HG02623 (cell line): Measurements from ENCODE around the gene SFT2D1.
"Not testable (repeated sequence)": the region's sequence is repeated elsewhere in the genome, so short reads cannot be mapped to it uniquely, and the experiment has no call there.

Experiments
- ATAC-seq: cut with Tn5 transposase; IDR thresholded peaks from one replicate; pipeline ENCODE4 v1.9.1; 2021; ENCODE audit warnings: moderate library complexity; ENCODE audit not compliant: unreplicated experiment

The SFT2D1 gene

GRCh38 chr6:166342349-166343149 is at the start of gene SFT2D1:
Gene SFT2D1 (minus strand): TSS chr6:166342545. CDS start chr6:166342481, 64 bp downstream.
- peak; percentile 92 for ATAC-seq

DNA sequence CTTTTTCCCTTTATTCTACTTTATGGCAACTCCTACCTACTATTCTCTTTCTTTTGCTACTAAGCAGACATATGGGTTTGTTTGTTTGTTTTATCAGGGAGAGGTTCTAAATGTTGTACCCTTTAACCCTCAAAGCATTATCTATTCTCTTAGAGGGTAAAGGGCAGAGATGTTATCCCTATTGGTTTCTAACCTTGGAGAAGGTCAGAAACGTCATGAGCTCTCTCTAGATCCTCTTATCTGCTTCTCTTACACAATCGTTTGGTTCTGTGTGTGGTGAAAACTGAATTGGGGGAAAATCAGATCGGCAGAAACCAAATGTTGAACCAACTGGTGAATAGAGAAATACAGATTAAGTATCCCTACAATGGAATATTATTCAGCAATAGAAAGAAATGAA is 46.8 kb upstream of the SFT2D1 start:
- no peak for ATAC-seq

DNA sequence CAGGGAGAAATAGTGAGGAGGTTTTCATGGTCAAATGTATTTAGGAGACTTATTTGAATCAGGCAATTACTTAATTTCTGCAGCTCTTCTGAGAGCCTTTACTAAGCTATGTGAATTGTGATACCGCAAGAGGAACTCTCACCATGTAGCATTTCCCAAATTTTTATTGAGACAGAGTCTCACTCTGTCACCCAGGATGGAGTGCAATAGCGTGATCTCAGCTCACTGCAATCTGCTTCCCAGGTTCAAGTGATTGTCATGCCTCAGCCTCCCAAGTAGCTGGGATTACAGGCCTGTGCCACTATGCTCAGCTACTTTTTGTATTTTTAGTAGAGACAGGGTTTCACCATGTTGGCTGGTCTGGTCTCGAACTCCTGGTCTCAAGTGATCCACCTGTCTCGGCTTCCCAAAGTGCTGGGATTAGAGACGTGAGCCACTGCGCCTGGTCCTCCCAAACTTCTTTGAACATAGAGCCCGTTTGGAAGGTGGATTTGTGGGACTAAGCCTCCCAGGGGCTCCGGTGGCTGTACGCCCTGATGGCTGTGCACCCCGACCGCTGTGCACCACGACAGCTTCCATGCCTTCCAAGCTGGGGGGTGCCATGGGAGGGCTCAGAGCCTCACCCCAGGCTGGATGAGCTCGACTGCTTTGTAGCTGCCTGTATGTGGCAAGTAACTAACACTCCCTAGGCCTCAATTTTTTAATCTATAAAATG is 46.1 kb upstream of the SFT2D1 start:
- ATAC-seq, result no peak

DNA sequence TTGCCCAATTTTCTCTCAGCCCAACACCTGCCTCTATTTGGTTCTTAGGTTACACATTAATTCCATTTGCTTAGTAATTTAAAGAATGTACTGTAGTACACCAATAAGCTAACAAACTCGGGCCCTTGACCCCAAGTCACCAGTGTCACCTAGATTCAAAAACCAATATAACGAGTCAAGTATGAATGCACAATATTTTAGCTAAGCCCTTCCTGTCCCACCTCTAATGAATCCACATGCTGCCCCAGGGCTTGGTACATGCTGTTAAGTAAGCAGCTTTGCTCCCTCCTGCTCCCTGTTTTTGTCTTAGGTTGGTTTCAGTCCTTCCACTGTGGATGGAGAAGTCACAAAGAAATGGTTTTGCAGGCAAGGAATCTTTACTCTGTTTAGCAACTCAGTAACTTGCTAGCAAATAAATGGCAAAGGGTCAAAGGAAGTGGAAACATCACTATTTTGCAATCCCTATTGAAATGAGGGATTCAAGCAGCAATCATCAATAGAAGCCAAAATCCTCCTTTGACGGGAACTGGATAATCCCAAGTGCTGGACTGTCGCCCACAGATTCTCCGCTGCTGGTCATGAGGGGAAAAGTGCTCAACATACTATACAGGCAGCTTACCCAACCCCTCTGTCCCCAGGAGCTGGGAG is 45.4 kb upstream of the SFT2D1 start:
- ATAC-seq, result no peak

GRCh38 chr6:166387098-166387497 is 44.8 kb upstream of the SFT2D1 start:
- not testable (repeated sequence) for ATAC-seq

DNA sequence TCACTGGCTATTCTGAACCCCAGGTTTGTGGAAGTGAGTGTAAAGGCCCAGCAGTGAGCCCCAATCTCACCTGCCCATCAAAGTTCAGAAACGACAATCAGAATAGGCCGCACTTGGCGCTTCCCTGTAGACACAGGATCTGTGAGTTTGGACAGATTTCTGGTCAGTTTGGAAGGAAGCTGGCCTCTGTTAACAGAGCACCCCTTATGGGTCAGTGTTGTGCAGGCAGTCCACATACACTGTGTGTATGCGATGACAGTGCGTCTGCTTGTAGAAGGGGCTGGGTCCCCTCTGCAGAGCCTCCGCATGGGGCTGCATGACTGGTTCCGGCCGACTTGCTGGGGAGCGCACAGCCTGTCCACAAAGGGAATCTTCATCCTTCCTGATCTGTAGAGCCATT is 43.8 kb upstream of the SFT2D1 start:
- no peak for ATAC-seq

- ATAC-seq, result not testable (repeated sequence)
These were observed 41.5 kb upstream of the SFT2D1 start for GRCh38 chr6:166383802-166384363.

DNA sequence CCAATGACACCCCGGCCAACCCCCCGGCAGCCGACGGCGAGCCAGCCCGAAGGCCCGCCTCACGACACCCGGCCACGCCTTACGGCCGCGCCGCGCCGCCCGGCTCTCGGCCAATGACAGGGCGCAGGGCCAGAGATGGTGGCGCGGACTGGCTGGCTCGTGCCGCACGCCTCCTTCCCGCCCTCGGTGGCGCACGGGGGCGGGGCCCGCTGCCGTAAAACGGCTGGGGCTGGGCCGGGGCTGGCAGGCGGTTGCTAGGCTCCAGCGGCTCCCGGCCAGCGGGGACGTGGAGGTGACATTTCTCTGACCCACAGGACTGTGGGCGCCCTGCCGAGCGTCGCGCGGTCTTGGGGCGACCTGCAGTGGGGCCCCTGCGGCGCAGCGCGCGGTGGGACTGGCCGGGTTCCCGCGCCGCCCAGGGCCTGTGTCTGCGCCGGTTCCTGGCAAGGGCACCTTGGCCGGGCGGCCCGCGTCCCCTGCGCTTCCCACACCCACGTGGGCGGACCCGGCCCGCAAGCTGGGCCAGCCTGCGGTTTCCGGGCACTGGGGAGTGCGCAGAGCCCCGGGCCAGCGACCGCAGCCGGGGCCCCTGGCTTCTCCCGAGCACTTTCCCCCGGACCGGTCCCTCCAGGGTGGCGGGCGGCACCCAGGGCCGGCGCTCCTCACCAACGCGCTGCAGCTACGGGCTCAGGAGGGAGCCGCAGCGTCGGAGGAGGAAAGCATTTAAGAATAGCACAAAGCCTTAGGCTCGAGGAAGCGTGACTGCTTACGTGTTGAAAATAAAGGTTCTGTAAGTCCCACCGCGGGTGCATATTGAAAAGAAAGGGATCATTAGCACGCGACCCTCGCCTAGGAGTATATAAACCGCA is 40.8 kb upstream of the SFT2D1 start, which contains the start of gene MPC1:
MPC1 (minus strand) TSS at position 8 of the 869 bp plus-strand sequence. CDS start 64 bp downstream, outside the sequence.
- ATAC-seq, result peak; percentile 86

DNA sequence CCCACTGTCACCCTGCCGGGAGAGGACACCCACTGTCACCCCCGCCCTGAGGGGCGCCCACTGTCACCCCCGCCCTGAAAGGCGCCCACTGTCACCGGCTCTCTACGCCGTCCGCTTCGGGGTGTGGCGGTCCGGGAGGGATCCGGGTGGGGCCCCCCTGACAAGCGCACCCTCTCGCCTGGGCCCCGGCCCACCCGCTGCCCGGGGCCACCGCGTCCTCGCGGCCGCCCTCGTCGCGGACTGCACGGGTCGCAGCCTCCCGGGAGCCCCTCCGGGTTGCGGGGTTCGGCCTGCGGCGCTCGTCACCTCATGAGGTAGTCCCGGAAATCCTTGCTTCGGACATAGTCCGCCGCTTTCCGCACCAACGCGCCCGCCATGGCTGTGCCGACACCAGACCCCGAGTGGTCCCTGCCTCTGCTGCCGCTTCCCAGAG is 40.2 kb upstream of the SFT2D1 start:
- ATAC-seq, result peak; percentile 3

- ATAC-seq, result peak; percentile 44
These were observed 39.6 kb upstream of the SFT2D1 start for GRCh38 chr6:166381733-166382499.

GRCh38 chr6:166381381-166381732 is 39.0 kb upstream of the SFT2D1 start:
- ATAC-seq, result no peak

DNA sequence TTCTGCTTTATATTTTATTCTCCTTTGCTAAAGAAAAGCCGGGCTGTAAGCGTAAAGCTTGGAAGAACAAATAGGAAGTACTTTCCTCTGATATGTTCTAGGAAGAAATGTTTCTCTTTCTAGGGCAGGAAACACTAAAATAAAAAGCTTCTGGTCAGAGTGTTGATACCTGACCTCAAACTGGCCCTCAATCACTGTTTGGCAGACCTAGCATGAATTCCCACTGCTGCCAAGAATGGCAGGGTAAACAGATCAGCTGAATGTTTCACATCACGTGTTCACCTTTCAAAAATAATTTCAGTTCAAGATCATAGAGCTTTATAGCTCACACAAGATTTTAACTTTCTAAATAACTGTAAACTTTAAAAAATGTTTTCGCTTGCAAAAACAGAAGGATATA is 37.5 kb upstream of the SFT2D1 start:
- ATAC-seq, result no peak

GRCh38 chr6:166379103-166379586 is 36.8 kb upstream of the SFT2D1 start:
- ATAC-seq, result no peak

- ATAC-seq, result no peak
These were observed 35.4 kb upstream of the SFT2D1 start for GRCh38 chr6:166377721-166378120.

GRCh38 chr6:166375013-166375412 is 32.7 kb upstream of the SFT2D1 start:
- no peak for ATAC-seq

DNA sequence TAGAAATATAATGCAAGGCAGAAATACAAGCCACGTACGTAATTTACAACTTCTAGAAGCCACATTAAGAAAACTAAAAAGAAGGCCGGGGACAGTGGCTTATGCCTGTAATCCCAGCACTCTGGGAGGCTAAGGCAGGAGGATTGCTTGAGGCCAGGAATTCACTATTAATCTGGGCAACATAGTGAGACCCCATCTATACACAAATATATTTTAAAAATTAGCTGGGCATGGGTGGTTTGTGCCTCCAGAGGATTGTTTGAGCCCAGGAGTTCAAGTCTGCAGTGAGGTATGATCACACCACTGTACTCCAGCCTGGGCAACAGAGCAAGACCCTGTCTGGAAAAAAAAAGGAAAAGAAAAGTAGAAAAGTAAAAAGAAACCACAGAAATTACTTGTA is 28.1 kb upstream of the SFT2D1 start:
- ATAC-seq, result no peak

- no peak for ATAC-seq
These were observed 27.4 kb upstream of the SFT2D1 start for GRCh38 chr6:166369782-166370181.

- no peak for ATAC-seq
These were observed 24.6 kb upstream of the SFT2D1 start for GRCh38 chr6:166366921-166367320.

- no peak for ATAC-seq
These were observed 23.5 kb upstream of the SFT2D1 start for GRCh38 chr6:166365806-166366205.
